ENCODE data around the gene WDR3.

GRCh38 chr1:118013938-118014337, 84.4 kb downstream of the WDR3 start:
- TF ChIP-seq POLR2A (IDR thresholded peaks at IDR 0.05; ENCODE audit: borderline replicate concordance, extremely low read depth, insufficient read depth, insufficient read length) (no peak), CEBPB (IDR thresholded peaks at IDR 0.05; ENCODE audit: low read depth) (no peak), CTCF (IDR thresholded peaks at IDR 0.05 in 2 of 3, conservative IDR thresholded peaks at IDR 0.05 in 1 of 3; ENCODE audit: borderline replicate concordance in 1 of 3, insufficient read depth in 1 of 3, low read depth in 2 of 3, low read length in 2 of 3) (no peak), ZFX (IDR thresholded peaks at IDR 0.05) (no peak), ATF3 (IDR thresholded peaks at IDR 0.05) (no peak), MAX (IDR thresholded peaks at IDR 0.05) (no peak), EZH2phosphoT487 (IDR thresholded peaks at IDR 0.05; ENCODE audit: borderline replicate concordance) (no peak), EGR1 (IDR thresholded peaks at IDR 0.05; ENCODE audit: low read depth) (no peak), SRF (IDR thresholded peaks at IDR 0.05; ENCODE audit: low read depth) (no peak), RAD21 (IDR thresholded peaks at IDR 0.05; ENCODE audit: low read depth) (no peak), ZNF274 (IDR thresholded peaks at IDR 0.05; ENCODE audit: low read depth, low read length) (no peak), EZH2 (IDR thresholded peaks at IDR 0.05) (no peak), JUND (IDR thresholded peaks at IDR 0.05) (no peak), POLR2AphosphoS5 (IDR thresholded peaks at IDR 0.05; ENCODE audit: low read depth, low read length) (no peak)
